GM19452 (cell line): ENCODE data around the gene MLLT6.

Source experiments
- ATAC-seq: cut with Tn5 transposase; IDR thresholded peaks from one replicate; pipeline ENCODE4 v1.9.1; 2021; ENCODE audit not compliant: unreplicated experiment

Gene MLLT6

GRCh38 chr17:38741461-38741860, 36.4 kb downstream of the MLLT6 start:
- no peak for ATAC-seq

GRCh38 chr17:38741921-38742410, 36.9 kb downstream of the MLLT6 start:
- ATAC-seq: no peak

DNA sequence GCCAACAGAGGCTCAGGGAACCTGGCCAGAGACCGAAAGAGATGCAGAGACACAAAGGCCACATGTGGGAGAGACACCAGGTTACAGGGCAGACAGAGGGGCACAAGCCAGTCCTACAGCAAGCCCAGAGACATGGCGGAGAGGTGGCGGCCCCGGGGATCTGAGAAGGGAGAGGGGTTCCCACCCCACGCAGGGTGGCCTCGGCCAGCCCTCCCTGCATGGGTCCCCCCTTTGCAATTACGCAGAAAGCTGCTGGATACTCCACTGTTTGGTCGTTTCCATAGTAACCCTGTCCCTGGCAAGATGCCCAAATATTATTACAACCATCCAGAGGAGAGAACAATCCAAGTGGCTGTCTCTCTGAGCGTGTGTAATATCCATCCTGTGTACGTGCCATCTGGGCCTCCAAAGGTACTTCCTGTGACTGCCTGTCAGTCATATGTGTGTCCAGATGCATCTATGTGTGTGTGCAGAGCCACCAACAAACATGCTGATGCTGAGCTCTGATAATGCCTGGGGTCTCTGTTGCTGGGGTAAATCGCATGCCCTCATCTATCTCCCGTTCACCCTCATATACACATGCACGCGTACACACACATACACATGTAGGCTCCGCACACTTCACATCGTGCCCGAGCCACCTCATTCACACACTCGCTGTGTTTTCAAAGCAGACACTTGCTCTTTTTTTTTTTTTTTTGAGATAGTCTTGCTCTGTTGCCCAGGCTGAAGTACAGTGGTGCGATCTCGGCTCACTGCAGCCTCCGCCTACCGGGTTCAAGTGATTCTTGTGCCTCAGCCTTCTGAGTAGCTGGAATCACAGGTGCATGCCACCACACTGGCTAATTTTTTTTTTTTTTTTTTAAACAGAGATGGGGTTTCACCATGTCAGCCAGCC, 37.6 kb downstream of the MLLT6 start:
- ATAC-seq: no peak

GRCh38 chr17:38743556-38744171, 38.6 kb downstream of the MLLT6 start:
- no peak for ATAC-seq

- ATAC-seq: no peak
Measured at GRCh38 chr17:38745545-38745944, 40.5 kb downstream of the MLLT6 start.

DNA sequence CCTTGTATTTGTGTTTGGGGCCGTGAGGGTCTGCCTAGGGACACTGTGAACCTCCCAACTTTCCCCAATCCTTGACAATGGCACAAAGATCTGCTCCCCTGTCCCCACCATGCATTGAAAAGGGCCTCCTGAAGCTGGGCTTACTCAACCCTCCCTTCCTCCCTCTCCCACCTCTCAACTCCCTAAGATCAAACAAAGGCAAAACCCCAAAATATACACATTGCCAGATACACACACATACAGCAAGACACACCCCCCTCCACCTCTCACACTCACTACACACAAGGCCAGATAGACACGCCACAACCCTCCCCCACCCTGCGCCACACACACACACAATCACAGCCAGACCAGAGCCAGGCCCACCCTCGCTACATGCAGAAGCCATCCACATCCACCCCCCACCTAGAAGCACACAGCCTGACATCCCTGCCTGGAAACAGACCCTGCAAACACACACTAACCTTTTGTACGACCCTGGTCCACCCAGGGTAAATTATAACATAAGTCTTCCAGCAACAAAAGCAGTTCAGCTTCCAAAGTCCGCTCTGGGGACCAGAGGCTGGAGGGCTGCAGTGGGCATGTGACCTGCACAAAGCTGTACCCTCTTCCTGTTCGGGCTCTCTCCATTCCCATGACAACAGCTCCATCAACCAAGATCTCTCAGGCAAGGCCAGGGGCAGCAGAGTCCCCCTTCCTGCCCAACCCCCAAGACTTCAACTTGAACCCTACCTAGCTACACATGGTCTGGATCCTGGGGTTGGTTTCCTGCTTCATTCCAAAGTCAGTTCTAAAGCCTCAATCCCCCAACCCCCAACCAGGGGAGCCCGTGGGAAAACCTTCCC, 41.2 kb downstream of the MLLT6 start:
- ATAC-seq: no peak

GRCh38 chr17:38746849-38747462, 41.9 kb downstream of the MLLT6 start:
- no peak for ATAC-seq

DNA sequence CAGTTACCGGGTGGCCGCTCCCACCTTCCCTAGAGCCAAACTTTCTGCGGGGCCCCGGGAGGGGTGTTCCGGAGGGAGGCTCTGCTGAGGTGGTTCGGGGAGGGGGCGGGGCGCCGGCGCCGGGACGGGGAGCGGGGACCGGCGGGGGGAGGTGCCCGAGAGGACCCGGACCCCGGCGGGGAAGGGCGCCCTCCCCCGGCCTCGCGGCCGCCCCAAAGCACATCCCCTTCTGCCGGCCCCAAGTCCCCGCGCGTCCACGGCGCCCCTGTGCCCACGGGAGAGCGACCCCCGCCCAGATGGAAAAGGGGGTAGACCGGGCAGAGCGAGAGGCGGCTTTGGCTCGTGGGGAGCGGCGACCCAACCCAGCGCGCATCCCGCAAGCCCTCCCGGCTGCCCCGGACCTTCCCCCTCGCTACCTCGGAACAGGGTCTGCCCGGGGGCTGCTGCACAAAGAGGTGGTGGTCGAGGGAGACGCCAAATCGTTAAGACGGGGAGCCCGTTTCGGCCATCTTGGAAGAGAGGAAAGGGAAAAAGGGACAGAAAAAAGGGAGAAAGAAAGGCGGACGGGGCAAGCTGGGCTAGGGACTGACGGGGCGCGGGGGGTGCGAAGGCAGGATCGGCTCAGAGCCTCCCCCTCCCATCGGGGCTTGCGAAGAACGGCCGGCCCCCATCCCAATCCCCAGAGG, 42.5 kb downstream of the MLLT6 start:
- no peak for ATAC-seq

DNA sequence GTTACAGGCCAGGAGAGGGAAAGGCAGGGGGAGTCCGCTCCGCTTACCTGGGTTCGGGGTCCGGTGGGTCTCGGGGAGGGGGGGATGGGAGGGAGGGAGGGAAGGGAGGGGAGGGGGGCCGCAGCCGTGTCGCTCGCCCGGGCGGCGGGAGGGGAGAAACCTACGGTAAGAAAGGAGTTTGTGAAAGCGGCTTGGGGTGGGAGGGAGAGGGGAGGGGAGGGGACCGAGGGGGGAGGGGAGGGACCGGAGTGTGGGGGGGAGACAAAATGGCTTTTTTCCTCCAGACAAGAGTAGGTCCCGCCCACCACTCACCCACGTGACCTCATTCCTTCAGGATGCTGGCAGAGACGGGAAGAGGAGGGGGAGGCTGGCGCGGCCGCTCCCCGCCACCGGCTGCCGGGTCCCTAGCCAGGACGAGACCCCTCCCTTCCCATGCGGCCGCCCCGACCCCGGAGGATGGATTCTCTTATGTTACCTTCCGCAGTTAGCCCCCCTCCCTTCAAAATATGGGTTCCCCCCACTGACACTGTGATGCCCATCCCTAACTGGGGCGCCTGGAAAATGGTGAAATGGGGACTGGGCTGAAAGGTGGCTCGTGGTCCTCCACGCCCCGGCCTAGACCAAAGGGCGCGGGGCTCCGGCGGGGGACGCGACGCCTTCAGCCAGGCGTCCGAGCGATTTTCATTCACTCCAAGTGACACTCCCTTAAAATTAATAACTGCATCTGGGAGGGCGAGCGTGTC, 43.2 kb downstream of the MLLT6 start, which contains the start of gene PCGF2:
Gene PCGF2, minus strand, starts transcription at position 188 of the 743 bp plus-strand sequence. CDS start 7,934 bp downstream, outside the sequence.
- no peak for ATAC-seq

DNA sequence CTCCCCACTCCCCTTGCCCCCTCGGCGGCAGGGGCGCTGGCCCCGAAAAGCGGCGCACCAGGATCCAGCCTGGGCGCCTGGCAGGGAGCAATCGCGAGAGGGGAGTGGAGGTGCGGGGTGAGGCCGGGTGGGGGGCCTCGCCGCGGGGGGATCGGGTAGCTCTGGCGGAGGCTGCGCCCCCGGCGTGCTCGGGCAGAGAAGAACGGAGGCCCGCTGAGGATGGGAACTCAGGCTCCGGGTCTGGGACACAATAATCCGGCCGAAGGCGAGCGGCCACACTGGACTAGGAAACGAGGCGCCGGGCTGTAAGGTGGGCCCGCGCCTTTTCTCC, 43.8 kb downstream of the MLLT6 start:
- ATAC-seq: no peak

DNA sequence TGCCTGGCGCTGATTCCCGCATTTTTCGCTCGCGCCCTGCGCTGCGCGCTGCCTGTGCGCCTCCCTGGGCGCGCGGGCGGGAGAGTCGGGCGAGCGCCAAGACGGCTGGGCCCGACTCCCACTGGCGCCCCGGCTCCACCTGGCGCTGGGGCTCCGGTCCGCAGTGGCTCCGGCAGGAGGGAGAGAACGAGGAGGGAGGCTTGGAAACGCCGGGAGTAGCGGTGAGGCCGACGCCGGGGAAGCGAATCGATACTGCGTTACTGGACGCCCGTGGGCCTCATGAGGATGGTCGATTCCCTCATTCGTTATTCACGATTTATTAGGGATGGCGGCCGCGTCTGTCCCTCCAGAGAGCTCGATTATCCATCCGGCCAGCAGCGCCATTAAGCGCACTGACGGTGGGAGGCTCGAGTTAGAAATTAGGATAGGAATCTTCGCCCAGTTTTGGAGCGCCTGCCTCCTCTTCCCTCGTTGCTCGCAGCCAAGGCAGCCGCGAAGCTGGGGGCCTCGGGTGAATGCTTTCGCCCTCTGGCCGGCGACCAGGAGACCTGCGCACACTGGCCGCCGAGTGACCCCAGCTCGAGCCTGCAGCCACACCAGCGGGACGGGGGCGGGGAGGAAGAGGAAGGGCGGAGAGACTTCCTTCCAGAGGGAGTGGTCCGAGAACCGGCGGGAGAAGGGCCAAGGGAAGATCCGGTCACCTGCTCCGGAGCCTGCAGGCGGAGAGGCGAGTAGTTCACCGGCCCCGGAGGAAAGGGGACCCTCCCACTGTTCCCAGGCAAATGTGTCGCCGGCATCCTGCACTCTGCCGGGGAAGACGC, 44.4 kb downstream of the MLLT6 start:
- no peak for ATAC-seq

- ATAC-seq: no peak
Measured at GRCh38 chr17:38750044-38750311, 44.9 kb downstream of the MLLT6 start.

GRCh38 chr17:38750312-38751121, 45.4 kb downstream of the MLLT6 start:
- no peak for ATAC-seq

GRCh38 chr17:38751144-38751807, 46.2 kb downstream of the MLLT6 start:
- ATAC-seq: no peak

DNA sequence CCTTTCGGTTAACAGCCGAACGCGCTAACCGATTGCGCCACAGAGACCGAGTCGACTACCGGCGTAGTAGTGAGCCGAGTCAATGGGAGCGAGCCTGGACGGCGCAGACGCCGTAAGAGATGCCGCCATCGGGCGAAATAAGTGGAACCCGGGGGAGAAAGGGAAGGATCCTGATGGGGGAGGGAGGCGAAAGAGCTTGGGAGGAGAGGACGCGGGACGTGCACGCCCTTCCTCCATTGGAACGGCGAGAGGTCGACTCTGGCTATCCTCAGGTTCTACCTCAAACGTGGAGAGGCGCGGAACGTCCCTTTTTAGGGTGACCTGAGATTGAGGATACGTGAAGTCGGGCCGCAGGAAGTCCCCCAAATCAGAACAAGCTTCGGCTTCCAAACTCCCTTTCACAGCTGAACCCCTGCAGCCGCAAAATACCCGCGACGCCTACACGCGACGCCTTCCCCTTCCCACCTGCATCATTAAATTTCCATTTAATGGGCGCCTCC, 46.8 kb downstream of the MLLT6 start:
- ATAC-seq: no peak

- peak; percentile 85 for ATAC-seq
Measured at GRCh38 chr17:38752308-38753070, 47.4 kb downstream of the MLLT6 start, which contains the start of gene PSMB3. PSMB3 (plus strand) TSS chr17:38752741; CDS start chr17:38752827, 86 bp downstream.

- no peak for ATAC-seq
Measured at GRCh38 chr17:38753071-38753506, 48.0 kb downstream of the MLLT6 start.
